ENCODE measurements around the gene CRX. TPM values are rescaled to one million over a fixed set of nuclear protein-coding genes. Genes with fewer than 3 reads are reported as not detected.
"Not testable (repeated sequence)": the region's sequence is repeated elsewhere in the genome, so short reads cannot be mapped to it uniquely, and the experiment has no call there.

The CRX gene
- total and polyA plus RNA-seq, 4 donors, result 0.04 TPM; not detected in 3

- DNase-seq (ENCODE audit: low spot score), result no peak
- Histone ChIP-seq H3K4me1 (ENCODE audit: control insufficient read depth in 4 of 4, insufficient read depth in 4 of 4, low read length in 3 of 4) (no peaks in the 10 kb centered on the region), H3K4me3 (ENCODE audit: low read depth in 1 of 3, low read length in 3 of 3) (no peak overlapping the region), H3K27me3 (ENCODE audit: control insufficient read depth in 4 of 4, insufficient read depth in 4 of 4, low read length in 3 of 4) (no peaks in the 10 kb centered on the region), H3K36me3 (ENCODE audit: control insufficient read depth in 4 of 4, insufficient read depth in 3 of 4, low read depth in 1 of 4, low read length in 3 of 4) (no peaks in the 10 kb centered on the region), H3K27ac (ENCODE audit: low read depth in 1 of 2, low read length in 2 of 2) (no peak overlapping the region), H3K9ac (ENCODE audit: low read depth in 1 of 2, low read length in 2 of 2) (no peak overlapping the region), H3K9me3 (ENCODE audit: control insufficient read depth in 4 of 4, low read length in 3 of 4) (no peaks in the 10 kb centered on the region)
- WGBS, result 95% methylated on average over 4 of the region's 4 CpGs
- TF ChIP-seq JUND (IDR thresholded peaks at IDR 0.05), result no peak
- TF ChIP-seq, protein P1, sequence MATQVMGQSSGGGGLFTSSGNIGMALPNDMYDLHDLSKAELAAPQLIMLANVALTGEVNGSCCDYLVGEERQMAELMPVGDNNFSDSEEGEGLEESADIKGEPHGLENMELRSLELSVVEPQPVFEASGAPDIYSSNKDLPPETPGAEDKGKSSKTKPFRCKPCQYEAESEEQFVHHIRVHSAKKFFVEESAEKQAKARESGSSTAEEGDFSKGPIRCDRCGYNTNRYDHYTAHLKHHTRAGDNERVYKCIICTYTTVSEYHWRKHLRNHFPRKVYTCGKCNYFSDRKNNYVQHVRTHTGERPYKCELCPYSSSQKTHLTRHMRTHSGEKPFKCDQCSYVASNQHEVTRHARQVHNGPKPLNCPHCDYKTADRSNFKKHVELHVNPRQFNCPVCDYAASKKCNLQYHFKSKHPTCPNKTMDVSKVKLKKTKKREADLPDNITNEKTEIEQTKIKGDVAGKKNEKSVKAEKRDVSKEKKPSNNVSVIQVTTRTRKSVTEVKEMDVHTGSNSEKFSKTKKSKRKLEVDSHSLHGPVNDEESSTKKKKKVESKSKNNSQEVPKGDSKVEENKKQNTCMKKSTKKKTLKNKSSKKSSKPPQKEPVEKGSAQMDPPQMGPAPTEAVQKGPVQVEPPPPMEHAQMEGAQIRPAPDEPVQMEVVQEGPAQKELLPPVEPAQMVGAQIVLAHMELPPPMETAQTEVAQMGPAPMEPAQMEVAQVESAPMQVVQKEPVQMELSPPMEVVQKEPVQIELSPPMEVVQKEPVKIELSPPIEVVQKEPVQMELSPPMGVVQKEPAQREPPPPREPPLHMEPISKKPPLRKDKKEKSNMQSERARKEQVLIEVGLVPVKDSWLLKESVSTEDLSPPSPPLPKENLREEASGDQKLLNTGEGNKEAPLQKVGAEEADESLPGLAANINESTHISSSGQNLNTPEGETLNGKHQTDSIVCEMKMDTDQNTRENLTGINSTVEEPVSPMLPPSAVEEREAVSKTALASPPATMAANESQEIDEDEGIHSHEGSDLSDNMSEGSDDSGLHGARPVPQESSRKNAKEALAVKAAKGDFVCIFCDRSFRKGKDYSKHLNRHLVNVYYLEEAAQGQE (IDR thresholded peaks at IDR 0.05), result no peak
- TF ChIP-seq, protein P2, sequence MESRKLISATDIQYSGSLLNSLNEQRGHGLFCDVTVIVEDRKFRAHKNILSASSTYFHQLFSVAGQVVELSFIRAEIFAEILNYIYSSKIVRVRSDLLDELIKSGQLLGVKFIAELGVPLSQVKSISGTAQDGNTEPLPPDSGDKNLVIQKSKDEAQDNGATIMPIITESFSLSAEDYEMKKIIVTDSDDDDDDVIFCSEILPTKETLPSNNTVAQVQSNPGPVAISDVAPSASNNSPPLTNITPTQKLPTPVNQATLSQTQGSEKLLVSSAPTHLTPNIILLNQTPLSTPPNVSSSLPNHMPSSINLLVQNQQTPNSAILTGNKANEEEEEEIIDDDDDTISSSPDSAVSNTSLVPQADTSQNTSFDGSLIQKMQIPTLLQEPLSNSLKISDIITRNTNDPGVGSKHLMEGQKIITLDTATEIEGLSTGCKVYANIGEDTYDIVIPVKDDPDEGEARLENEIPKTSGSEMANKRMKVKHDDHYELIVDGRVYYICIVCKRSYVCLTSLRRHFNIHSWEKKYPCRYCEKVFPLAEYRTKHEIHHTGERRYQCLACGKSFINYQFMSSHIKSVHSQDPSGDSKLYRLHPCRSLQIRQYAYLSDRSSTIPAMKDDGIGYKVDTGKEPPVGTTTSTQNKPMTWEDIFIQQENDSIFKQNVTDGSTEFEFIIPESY (IDR thresholded peaks at IDR 0.05), result no peak
- TF ChIP-seq HNF4G (IDR thresholded peaks at IDR 0.05), result no peak
- no peak for TF ChIP-seq TAF1 (conservative IDR thresholded peaks at IDR 0.05)
Measured at GRCh38 chr19:47801270-47801669, 20.5 kb upstream of the CRX start.

DNA sequence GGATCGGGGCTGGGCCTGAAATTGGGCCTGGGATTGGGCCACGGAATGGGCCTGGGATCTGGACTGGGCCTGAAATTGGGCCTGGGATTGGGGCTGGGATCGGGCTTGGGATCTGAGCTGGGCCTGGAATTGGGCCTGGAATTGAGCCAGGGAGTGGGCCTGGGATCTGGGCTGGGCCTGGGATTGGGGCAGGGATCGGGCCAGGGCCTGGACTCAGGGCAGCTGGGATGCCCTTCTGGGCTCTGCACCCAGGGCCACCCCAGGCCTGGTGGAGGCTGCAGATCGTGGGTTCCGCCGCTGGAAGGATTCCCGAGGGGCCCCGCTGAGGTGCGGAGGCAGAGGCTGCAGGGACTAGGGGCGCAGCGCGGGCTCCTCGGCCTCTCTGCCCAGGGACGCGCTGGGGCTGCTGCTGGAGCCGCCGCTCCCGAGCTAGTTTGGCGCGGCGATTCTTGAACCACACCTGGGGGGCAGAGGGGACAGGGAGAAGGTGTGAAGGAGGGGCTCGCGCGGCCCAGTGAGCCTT, 19.2 kb upstream of the CRX start:
- Histone ChIP-seq H3K27ac (ENCODE audit: low read depth in 1 of 2, low read length in 2 of 2) (no peak overlapping the region), H3K9me3 (ENCODE audit: control insufficient read depth in 4 of 4, low read length in 3 of 4) (no peaks in the 10 kb centered on the region), H3K4me3 (ENCODE audit: low read depth in 1 of 3, low read length in 3 of 3) (no peak overlapping the region), H3K36me3 (ENCODE audit: control insufficient read depth in 4 of 4, insufficient read depth in 3 of 4, low read depth in 1 of 4, low read length in 3 of 4) (no peaks in the 10 kb centered on the region), H3K9ac (ENCODE audit: low read depth in 1 of 2, low read length in 2 of 2) (no peak overlapping the region), H3K4me1 (ENCODE audit: control insufficient read depth in 4 of 4, insufficient read depth in 4 of 4, low read length in 3 of 4) (no peaks in the 10 kb centered on the region), H3K27me3 (ENCODE audit: control insufficient read depth in 4 of 4, insufficient read depth in 4 of 4, low read length in 3 of 4) (no peaks in the 10 kb centered on the region)
- WGBS, result 90% methylated on average over 25 of the region's 25 CpGs
- TF ChIP-seq RAD21 (IDR thresholded peaks at IDR 0.05), result no peak
- no peak for TF ChIP-seq RXRA (IDR thresholded peaks at IDR 0.05)
- no peak for TF ChIP-seq HNF4G (IDR thresholded peaks at IDR 0.05)
- TF ChIP-seq NR2F2 (IDR thresholded peaks at IDR 0.05), result no peak
- no peak for TF ChIP-seq FOXA2 (IDR thresholded peaks at IDR 0.05)
- TF ChIP-seq, protein P3, sequence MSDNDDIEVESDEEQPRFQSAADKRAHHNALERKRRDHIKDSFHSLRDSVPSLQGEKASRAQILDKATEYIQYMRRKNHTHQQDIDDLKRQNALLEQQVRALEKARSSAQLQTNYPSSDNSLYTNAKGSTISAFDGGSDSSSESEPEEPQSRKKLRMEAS (IDR thresholded peaks at IDR 0.05), result no peak
- TF ChIP-seq, protein P2 (IDR thresholded peaks at IDR 0.05), result no peak
- TF ChIP-seq, protein P4, sequence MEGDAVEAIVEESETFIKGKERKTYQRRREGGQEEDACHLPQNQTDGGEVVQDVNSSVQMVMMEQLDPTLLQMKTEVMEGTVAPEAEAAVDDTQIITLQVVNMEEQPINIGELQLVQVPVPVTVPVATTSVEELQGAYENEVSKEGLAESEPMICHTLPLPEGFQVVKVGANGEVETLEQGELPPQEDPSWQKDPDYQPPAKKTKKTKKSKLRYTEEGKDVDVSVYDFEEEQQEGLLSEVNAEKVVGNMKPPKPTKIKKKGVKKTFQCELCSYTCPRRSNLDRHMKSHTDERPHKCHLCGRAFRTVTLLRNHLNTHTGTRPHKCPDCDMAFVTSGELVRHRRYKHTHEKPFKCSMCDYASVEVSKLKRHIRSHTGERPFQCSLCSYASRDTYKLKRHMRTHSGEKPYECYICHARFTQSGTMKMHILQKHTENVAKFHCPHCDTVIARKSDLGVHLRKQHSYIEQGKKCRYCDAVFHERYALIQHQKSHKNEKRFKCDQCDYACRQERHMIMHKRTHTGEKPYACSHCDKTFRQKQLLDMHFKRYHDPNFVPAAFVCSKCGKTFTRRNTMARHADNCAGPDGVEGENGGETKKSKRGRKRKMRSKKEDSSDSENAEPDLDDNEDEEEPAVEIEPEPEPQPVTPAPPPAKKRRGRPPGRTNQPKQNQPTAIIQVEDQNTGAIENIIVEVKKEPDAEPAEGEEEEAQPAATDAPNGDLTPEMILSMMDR (IDR thresholded peaks at IDR 0.05; ENCODE audit: low read depth, low read length, missing input control), result no peak
- no peak for TF ChIP-seq YY1 (IDR thresholded peaks at IDR 0.05)
- TF ChIP-seq EGR1 (IDR thresholded peaks at IDR 0.05; ENCODE audit: low read depth in 2 of 2), result no peak
- TF ChIP-seq TAF1 (conservative IDR thresholded peaks at IDR 0.05), result no peak
- no peak for TF ChIP-seq GABPA (IDR thresholded peaks at IDR 0.05 in 1 of 2, conservative IDR thresholded peaks at IDR 0.05 in 1 of 2)
- no peak for DNase-seq (ENCODE audit: low spot score)

DNA sequence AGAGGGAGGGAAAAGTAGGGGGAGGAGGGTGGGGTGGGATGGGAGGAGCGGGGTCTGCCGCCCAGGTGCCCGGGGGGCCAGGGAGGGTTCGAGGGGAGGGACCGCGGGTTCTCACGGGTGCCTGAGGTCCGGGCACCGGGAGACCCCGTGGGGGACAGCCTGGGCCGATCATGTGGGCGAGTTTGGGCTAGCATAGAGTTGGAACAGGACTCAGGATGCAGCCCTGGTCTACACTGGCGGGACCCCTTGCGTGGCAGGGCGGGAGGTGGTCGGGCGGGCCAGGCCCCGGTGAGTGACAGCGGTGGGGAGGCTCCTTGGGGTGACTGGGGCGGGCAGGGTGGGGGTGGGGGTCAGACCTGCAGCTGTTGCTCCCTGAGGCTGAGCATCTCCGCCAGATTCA, 18.6 kb upstream of the CRX start:
- DNase-seq (ENCODE audit: low spot score); H3K4me3 ChIP-seq (ENCODE audit: low read depth in 1 of 3, low read length in 3 of 3); H3K4me1 ChIP-seq (ENCODE audit: control insufficient read depth in 4 of 4, insufficient read depth in 4 of 4, low read length in 3 of 4); H3K9me3 ChIP-seq (ENCODE audit: control insufficient read depth in 4 of 4, low read length in 3 of 4); H3K27ac ChIP-seq (ENCODE audit: low read depth in 1 of 2, low read length in 2 of 2); H3K27me3 ChIP-seq (ENCODE audit: control insufficient read depth in 4 of 4, insufficient read depth in 4 of 4, low read length in 3 of 4); H3K36me3 ChIP-seq (ENCODE audit: control insufficient read depth in 4 of 4, insufficient read depth in 3 of 4, low read depth in 1 of 4, low read length in 3 of 4); H3K9ac ChIP-seq (ENCODE audit: low read depth in 1 of 2, low read length in 2 of 2): not testable (repeated sequence)
- WGBS, result 78% methylated on average over 21 of the region's 21 CpGs

DNA sequence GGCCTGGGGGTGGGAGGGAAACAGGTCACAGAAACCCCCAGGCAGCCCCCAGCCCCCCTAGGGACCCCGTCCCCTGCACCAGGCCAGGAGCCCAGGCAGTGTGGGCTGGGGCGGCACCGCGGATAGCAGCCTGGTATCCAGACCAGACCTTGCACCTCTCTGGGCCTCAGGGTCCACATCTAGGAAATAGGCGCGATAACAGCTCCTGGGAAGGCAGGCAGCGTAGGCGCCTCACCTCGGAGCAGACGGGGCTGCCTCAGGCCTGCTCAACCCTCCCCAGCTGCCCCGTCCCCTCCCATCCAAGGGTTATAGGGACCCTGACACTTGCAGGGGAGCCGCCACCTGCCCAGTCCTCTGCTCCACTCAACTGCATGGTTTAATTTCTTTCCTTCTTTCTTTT, 18.1 kb upstream of the CRX start:
- not testable (repeated sequence) for H3K9me3 ChIP-seq (ENCODE audit: control insufficient read depth in 4 of 4, low read length in 3 of 4); H3K36me3 ChIP-seq (ENCODE audit: control insufficient read depth in 4 of 4, insufficient read depth in 3 of 4, low read depth in 1 of 4, low read length in 3 of 4); DNase-seq (ENCODE audit: low spot score); H3K9ac ChIP-seq (ENCODE audit: low read depth in 1 of 2, low read length in 2 of 2); H3K4me3 ChIP-seq (ENCODE audit: low read depth in 1 of 3, low read length in 3 of 3); H3K4me1 ChIP-seq (ENCODE audit: control insufficient read depth in 4 of 4, insufficient read depth in 4 of 4, low read length in 3 of 4); H3K27ac ChIP-seq (ENCODE audit: low read depth in 1 of 2, low read length in 2 of 2); H3K27me3 ChIP-seq (ENCODE audit: control insufficient read depth in 4 of 4, insufficient read depth in 4 of 4, low read length in 3 of 4)
- WGBS, result 89% methylated on average over 11 of the region's 12 CpGs
